SK-N-MC (cell line): ENCODE data around the gene ANKRD11.

Source experiments
- DNase-seq: peaks from one replicate; pipeline ENCODE4 v3.0.0-alpha.2; 2011; ENCODE audit warnings: low read depth, low spot score
- H3K27ac ChIP-seq: fragments of 200-600 bp; sonication (generic); 2 replicates; pipeline ENCODE4 v1.5.1; 2016; ENCODE audit warnings: mixed run types
- H3K36me3 ChIP-seq: fragments of 200-600 bp; sonication (generic); 2 replicates; pipeline ENCODE4 v1.6.1; 2017; ENCODE audit warnings: antibody characterized with exemption, low read length, mixed read lengths; ENCODE audit not compliant: insufficient read depth
- H3K4me3 ChIP-seq: fragments of 200-600 bp; sonication (generic); 2 replicates; pipeline ENCODE4 v1.5.1; 2016
- H3K9ac ChIP-seq: fragments of 200-600 bp; sonication (generic); 2 replicates; pipeline ENCODE4 v1.8.0; 2017; ENCODE audit warnings: mixed run types, mixed read lengths; ENCODE audit not compliant: insufficient read length
- H3K9me3 ChIP-seq: fragments of 200-600 bp; sonication (generic); 2 replicates; pipeline ENCODE4 v1.6.1; 2017; ENCODE audit warnings: low read depth, mild to moderate bottlenecking, antibody characterized with exemption, low read length, moderate library complexity, mixed read lengths
- EZH2 ChIP-seq: fragments of 200-600 bp; sonication (generic); IDR thresholded peaks from one replicate; pipeline ENCODE4 v1.6.1; 2017; ENCODE audit warnings: antibody characterized with exemption
- FOXP2 ChIP-seq: optimal IDR thresholded peaks from 2 replicates; pipeline ENCODE3; 2011; ENCODE audit warnings: mild to moderate bottlenecking, moderate library complexity; ENCODE audit not compliant: insufficient read depth; ENCODE audit errors: extremely low read length, control extremely low read depth
- POLR2AphosphoS5 ChIP-seq: IDR thresholded peaks from 2 replicates; pipeline ENCODE4 v1.6.1; 2012; ENCODE audit warnings: mild to moderate bottlenecking, low read depth, low read length, borderline replicate concordance

Gene ANKRD11

GRCh38 chr16:89413811-89414585 lies 76.4 kb downstream of the ANKRD11 start:
- Histone ChIP-seq H3K9ac (no peak overlapping the region), H3K36me3 (no peaks in the 10 kb centered on the region), H3K4me3 (no peak overlapping the region), H3K9me3 (no peaks in the 10 kb centered on the region), H3K27ac (no peak overlapping the region)
- TF ChIP-seq POLR2AphosphoS5: no peak
- TF ChIP-seq FOXP2: no peak
- TF ChIP-seq EZH2: no peak
- no peak for DNase-seq

GRCh38 chr16:89412811-89413210 lies 77.5 kb downstream of the ANKRD11 start:
- no peak for DNase-seq
- TF ChIP-seq FOXP2 (no peak), POLR2AphosphoS5 (no peak), EZH2 (no peak)
- H3K9ac ChIP-seq: no peak overlapping the region
- H3K9me3 ChIP-seq: no peaks in the 10 kb centered on the region
- no peak overlapping the region for H3K27ac ChIP-seq
- H3K36me3 ChIP-seq: no peaks in the 10 kb centered on the region
- H3K4me3 ChIP-seq: no peak overlapping the region

GRCh38 chr16:89411335-89411850 lies 79.0 kb downstream of the ANKRD11 start:
- DNase-seq: no peak
- no peaks in the 10 kb centered on the region for H3K36me3 ChIP-seq
- no peaks in the 10 kb centered on the region for H3K9me3 ChIP-seq
- no peak overlapping the region for H3K27ac ChIP-seq
- H3K4me3 ChIP-seq: no peak overlapping the region
- no peak overlapping the region for H3K9ac ChIP-seq
- TF ChIP-seq EZH2 (no peak), POLR2AphosphoS5 (no peak), FOXP2 (no peak)

- no peak for TF ChIP-seq POLR2AphosphoS5
- TF ChIP-seq EZH2: no peak
- TF ChIP-seq FOXP2: no peak
- no peak overlapping the region for H3K4me3 ChIP-seq
- DNase-seq: no peak
- no peaks in the 10 kb centered on the region for H3K9me3 ChIP-seq
- H3K36me3 ChIP-seq: no peaks in the 10 kb centered on the region
- no peak overlapping the region for H3K27ac ChIP-seq
- H3K9ac ChIP-seq: no peak overlapping the region
These were observed 79.5 kb downstream of the ANKRD11 start for GRCh38 chr16:89410794-89411309.

- Histone ChIP-seq H3K9ac (no peak overlapping the region), H3K9me3 (no peaks in the 10 kb centered on the region), H3K27ac (no peak overlapping the region), H3K36me3 (no peaks in the 10 kb centered on the region), H3K4me3 (no peak overlapping the region)
- no peak for DNase-seq
- no peak for TF ChIP-seq FOXP2
- TF ChIP-seq EZH2: no peak
- no peak for TF ChIP-seq POLR2AphosphoS5
These were observed 80.0 kb downstream of the ANKRD11 start for GRCh38 chr16:89410322-89410721.

GRCh38 chr16:89409161-89409711 lies 81.1 kb downstream of the ANKRD11 start:
- Histone ChIP-seq H3K36me3 (no peaks in the 10 kb centered on the region), H3K27ac (no peak overlapping the region), H3K4me3 (no peak overlapping the region), H3K9me3 (no peaks in the 10 kb centered on the region), H3K9ac (no peak overlapping the region)
- TF ChIP-seq EZH2: no peak
- no peak for TF ChIP-seq POLR2AphosphoS5
- TF ChIP-seq FOXP2: no peak
- no peak for DNase-seq

- no peak for TF ChIP-seq EZH2
- TF ChIP-seq FOXP2: no peak
- TF ChIP-seq POLR2AphosphoS5: no peak
- no peaks in the 10 kb centered on the region for H3K36me3 ChIP-seq
- H3K27ac ChIP-seq: no peak overlapping the region
- no peaks in the 10 kb centered on the region for H3K9me3 ChIP-seq
- no peak overlapping the region for H3K4me3 ChIP-seq
- no peak for DNase-seq
- H3K9ac ChIP-seq: no peak overlapping the region
These were observed 82.0 kb downstream of the ANKRD11 start for GRCh38 chr16:89408315-89408714.

- no peak overlapping the region for H3K4me3 ChIP-seq
- DNase-seq: no peak
- H3K27ac ChIP-seq: no peak overlapping the region
- H3K9me3 ChIP-seq: no peaks in the 10 kb centered on the region
- TF ChIP-seq EZH2 (no peak), POLR2AphosphoS5 (no peak), FOXP2 (no peak)
- H3K9ac ChIP-seq: no peak overlapping the region
- no peaks in the 10 kb centered on the region for H3K36me3 ChIP-seq
These were observed 82.4 kb downstream of the ANKRD11 start for GRCh38 chr16:89407925-89408300.
